NCI-H2107 (cell line): ENCODE results near the gene LRBA.

Experiments used
- DNase-seq: peaks from one replicate; lab custom pipeline; 2025; lab: John Stamatoyannopoulos, UW

LRBA gene

DNA sequence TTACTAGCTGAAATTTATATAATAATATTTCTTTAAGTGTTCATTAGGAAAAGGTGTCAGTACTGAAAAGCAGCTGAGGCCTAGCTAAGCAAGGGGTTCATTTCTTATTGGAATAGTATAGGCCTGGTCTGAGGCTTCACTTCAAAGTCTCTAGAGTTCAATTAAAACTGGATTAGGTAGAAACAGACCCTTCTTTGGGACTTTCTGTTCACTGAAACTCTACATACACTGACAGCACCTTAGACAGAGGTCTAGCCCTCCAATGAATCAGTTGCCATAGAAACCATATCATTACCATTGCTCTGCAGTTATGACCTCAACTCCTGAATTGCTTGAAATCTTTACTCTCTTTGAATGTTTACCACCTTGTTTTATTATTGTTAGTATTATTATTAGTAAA is 519.5 kb downstream of the LRBA start:
- DNase-seq, result no peak

DNA sequence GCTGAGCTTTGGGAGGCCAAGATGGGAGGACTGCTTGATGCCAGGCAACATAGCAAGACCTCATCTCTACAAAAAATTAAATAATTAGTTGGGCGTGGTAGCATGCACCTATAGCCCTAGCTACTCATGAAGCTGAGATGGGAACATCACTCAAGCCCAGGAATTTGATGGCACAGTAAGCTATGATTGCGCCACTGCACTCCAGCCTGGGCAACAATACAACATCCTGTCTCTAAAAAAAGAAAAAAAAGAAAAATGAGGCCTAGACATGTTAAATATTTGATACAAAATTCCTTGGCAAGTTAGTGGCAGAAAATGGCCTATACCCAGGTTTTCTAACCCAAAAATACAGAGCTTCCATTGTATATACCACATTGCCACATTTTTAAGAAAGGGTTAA is 521.2 kb downstream of the LRBA start:
- no peak for DNase-seq

DNA sequence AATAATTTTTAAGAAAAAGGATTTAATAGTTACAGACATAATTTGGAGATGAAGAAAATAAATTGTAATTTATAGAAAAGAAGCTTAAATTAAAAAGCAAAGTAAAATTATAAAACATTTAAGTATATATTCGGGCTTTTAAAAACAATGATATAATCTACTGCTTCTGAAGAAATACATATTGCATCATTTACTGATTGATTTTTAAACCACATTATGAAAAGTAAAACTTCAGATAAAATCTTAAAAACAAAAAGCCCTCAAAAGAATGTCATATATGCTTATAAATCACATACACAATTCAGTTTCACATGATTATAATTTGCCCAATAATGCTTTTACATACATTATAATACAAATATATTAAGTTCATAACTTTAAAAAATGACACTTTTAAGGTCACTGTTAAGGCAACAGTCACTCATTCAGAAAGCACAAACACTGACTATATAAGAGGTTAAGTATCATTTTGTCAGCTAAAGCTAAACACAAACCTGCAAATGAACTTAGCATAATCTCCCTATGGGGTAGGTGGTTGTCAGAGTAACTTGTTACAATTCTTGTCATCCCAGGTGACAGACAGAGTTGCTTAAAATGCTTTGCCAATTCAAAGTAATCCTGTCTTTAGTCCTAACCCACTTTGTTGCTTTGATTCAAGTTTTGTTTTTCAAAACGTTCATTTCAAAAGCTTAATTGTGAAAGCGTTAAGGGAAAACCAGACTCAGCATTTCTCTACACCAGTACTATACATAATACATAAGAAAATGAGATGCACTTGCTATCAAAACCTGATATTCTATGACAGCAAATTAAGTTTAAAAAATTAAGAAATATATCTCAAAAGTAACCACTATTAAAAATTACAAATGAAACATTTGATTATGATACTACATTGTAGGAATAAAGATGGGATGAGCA is 523.7 kb downstream of the LRBA start:
- no peak for DNase-seq

DNA sequence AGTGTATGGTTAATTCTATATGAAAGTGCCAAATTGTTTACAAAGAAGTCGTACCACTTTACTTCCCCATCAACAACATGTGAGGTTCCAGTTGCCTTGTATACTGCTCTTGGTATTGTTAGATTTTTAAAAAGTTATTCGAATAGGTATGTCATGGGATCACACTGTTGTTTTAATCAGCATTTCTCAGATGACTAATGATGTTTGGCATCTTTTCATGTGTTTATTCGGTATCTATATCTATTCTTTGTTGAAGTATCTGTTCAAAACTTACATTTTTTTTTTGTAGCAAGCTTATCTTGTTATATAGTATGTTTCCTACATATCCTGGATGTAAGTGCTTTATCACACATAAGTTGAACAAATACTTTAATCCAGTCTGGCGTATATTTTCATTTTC is 532.5 kb downstream of the LRBA start:
- DNase-seq, result no peak

DNA sequence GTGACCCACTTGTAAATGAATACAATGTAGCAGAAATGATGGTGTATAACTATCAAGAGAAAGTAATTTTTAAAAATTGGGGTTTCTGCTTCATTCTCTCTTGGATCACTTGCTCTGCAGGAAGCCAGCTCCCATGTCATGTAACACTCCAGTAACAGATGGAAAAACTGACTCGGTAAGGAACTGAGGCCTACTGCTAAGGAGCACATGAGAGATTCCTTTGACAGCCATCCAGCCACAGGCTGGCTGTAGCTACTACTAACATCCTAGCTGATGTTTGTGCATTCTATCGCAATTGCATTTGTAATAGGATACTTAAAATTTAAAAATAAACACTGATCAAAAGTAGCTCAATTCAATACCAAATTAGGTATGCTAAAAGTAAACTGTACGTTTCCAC is 535.4 kb downstream of the LRBA start:
- DNase-seq, result no peak

DNA sequence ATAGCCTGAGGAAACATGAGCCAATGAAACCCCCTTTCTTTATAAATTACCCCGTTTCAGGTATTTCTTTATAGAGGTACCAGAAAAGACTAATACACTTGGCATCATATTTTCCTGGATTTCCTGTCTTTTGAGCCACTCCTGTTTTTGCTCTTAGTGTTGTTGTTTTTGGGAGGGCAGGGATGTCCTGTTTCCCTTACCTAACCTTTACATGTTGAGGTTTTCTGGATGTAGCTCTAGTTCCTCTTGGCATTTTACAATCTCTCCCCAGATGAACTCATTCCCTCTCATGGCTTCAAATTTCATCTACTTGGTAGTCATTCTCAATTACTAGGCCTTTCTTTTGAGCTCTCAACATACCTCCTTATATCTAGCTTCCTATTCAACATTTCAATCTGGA is 537.2 kb downstream of the LRBA start:
- DNase-seq, result no peak

DNA sequence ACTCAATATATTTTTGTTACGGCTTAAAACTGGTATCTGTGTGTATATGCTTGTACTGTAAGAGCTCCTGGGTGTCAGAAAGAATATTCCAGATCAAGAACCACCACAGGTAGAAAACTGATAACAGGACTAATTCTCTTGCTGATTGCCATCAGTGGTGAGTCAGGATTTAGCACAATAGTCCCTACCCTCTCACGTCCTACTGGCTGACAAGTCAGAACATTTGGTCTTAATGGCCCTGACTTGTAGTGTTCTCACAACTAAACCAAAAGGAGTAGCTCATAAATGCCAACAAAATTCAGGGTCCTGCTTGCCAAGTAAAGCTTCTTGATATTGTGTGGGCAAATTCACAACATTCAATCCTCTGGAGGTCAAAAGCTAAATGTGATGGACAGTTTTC is 538.3 kb downstream of the LRBA start:
- DNase-seq, result no peak

DNA sequence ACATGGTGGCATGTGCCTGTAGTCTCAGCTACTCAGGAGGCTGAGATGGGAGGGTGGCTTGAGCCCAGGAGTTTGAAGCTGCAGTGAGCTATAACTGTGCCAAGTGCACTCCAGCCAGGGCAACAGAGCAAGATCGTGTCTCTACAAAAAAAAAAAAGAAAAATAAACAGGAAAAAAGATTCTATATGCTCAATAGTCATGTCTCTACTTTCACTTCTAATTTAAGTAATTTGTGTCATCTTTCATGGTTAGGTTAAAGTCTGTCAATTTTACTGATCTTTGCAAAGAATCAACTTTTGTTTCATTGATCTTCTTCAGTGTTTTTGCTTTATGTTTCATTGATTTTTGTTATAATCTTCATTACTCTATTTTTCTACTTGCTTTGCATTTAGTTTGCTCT is 539.3 kb downstream of the LRBA start:
- no peak for DNase-seq

DNA sequence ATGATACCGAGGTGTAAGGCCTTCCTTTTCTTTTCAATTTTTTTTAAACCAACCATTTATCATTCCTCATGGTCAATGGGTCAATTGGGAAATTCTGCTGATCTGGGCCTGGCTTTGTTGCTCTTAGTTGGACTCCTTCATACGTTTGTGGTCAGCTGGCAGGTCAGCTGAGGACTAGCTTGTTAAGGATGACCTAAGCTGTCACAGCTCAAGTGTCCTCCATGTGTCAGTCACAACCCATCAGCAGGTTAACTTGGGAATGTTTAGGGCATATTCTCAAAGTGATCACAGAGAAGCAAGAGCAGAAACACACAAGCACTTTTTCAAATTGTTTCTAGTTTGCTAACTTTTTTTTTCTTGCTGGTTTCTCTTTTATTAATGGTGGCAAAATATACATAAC is 550.6 kb downstream of the LRBA start:
- DNase-seq, result no peak

DNA sequence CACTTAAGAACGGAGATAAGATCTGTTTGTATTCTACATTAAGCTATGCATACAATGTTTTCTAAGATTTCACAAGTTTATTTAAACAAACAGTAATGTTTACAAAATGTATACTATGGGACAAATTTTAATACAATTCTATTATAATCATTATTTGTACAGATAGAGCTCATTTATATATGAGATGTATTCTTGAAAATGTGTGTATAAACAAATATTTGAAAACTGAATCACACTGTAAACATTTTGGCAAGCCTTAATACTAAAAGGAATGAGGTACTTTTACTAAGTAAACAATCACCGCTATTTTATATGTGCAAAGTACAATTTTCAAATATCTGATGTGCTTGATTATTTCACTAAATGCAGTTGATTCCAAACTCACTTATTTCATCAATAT is 552.3 kb downstream of the LRBA start:
- no peak for DNase-seq

DNA sequence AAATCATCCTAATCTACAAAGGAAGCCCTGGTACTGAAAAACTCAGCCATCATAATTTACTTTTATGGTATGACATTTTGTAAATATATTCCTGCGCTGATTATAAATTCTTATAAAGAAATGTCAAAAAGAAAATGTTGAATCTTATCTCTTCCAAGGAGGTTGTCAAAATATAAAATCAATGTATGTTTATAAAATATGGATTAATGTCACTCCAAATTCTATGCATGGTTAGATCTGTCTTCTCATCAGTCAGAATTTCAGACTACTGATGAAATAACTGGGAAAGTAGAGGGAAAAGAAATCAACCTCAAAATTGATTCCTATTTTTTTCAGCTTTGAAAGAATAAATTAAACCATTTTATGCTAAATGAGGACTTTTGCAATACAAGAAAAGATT is 553.1 kb downstream of the LRBA start:
- DNase-seq, result no peak

DNA sequence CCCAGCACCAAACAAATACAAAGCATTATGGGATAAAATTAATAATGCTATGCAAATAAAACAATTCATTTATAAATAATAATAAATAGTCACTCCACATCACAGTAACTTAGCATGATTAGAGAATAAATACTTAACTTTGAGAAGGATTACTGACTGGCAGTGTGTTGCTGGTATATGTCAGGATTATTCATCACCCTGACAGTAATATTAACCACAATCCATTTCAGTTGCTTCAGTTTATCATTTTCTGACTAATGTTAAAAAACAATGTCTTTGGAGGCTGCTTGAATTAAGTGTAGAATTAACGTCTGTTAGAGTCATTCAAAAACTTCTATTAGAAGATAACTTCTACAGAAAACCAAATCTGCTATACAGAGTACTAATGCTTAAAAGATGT is 557.3 kb downstream of the LRBA start:
- no peak for DNase-seq

DNA sequence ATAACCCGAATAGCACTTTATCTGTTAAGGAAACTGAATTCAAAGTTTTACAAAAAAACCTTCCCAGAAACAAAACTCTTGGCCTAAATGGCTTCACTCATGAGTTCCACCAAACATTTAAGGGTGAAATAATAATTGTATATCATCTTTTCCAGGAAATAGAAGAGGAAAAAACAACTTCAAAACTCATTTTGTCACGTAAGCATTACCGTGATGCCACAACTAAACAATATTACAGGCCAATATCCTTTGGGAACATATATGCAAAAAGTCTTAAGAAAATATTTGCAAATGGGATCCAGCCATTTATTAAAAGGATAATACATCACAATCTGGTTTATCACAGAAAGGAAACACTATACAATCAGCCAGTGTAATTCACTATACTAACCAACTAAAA is 563.2 kb downstream of the LRBA start:
- no peak for DNase-seq

DNA sequence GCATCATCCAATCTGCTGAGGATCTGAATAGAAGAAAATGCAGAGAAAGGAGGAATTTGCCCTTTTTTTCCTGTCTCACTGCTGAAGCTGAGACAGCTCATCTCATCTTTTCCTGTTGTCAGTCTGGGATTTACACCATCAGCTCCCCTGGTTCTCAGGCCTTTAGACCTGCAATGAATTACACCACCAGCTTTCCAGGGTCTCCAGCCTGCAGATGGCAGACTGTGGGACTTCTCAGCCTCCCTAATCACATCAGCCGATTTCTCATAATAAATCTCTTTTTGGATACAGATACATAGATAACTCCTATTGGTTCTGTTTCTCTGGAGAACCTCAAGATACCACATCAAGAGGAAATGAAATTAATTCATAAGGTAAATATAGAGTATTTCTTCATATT is 567.7 kb downstream of the LRBA start:
- DNase-seq, result no peak

DNA sequence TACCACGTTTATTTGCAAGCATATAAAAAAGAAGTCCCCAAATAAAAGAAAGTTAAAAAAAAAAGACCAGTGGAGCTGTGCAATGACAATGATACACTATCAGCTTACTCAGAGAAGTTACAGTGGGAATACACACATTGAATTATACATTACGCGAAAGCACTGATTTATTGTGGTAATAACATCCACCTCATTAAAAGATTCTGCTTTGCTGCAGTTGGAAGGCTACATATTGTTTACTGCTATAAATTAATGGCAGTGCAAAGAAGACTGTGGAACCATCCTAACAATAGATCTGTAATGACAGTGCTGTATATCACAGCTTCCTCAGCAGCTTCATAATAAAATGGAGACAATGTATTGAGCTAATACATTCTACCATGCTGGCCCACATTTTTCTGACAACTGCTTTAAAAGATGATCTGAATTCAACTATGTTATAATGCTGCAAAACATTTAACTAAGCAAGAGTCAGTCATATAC is 575.6 kb downstream of the LRBA start:
- no peak for DNase-seq

DNA sequence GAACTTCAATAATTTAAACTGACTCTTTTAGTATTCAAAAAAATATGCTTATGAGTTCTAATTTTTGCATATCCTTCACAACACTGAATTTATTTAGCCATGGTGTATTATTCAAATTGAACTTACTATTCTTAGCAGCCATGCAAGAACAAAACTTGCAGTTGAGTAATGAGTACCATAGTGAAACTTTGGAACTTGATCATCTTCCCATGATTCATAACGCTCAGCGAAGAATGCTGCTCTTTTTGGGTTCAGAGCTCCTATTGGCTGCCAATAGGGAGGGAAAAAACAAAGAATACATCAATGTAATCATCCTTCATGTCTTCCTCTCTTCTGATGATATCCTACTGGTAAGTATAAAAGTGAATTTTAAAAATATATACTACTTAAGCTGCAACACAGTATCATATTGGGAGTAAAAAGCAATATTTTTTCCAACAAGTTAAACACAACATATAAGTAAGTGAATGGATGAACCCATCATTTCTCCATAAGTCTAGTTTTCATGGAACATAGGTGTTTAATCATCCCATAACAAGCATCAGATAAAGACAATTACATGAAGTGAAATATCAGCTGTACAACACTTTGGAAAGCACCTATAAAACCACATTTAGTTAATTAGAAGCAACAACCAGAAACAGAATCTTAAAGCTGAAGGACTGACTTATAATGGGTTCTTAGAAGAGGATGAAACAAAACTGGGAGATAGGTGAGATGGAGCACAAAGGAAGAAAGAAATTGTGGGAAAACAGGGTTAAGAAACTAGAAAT is 578.3 kb downstream of the LRBA start:
- DNase-seq, result no peak

DNA sequence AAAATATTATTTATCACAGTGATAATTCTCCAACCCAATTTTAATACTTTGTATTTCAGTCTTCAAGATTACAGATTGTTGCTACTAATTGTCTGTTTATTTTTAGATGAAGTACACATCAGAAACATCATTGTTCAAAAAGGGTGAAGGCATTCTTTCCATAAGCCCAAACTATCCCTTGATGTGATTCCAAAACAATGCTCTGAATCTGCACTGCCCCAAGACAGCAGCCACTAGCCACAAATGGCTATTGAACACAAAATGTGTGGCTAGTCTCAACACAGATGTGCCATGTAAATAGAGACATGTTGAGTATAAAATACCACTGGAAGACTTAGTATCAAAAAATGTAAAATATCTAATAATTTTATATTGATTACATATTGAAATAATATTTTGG is 583.9 kb downstream of the LRBA start:
- no peak for DNase-seq

DNA sequence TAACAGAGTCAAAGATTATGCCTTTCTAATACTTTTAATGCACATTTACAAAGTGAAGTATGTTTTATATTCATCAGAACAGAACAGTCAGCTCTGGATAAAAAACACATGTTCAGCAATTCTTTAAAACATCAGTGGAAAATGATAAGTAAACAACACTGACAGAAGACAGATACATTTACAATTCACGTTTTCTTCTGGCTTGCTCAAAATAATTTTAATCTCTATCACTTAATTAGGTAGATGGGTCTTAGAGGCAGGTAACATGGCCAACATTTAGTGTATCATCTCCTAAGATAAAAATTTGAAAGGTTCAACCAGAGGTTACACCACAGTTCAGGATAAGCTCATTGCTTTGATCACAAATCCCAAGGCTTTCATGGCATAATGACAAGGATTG is 589.9 kb downstream of the LRBA start:
- DNase-seq, result no peak

DNA sequence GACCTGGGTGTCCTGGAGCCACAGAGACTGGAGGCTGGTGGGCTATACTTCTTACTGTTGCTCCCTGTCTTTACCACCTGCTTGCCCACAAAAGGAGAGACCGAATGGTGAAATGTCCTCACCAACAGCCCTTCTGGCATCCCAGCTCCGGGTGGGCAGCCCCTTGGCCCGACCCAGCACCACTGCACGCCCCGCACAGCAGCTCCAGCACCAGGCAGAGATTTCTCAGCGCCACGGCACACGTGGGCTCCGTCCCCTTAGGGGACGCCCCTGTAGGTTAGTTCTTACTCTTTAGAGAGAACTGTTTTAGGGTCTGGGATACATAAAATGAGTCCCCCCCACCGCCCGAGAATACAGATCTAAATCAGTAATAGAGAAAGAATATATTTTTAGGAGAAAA is 591.6 kb downstream of the LRBA start:
- no peak for DNase-seq

DNA sequence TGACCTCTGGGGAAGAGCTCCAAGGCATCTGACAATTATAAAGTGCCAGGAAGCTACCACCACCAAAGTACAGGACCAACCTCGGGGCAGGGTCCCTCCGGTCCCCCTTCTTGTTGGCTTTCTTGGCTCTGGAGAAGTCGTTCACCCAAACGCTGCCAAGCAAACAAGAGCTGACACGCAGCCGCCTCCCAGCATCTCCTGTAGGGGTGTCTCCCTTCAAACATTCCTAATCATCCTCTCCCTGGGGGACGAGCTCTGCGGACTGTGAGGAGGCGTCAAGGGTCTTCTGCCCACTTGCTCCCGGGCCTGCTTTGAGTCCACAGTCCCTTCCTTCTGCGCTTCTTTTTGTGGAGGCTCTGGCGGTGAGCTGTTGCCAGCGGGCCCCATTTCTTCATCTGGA is 592.0 kb downstream of the LRBA start:
- no peak for DNase-seq

DNA sequence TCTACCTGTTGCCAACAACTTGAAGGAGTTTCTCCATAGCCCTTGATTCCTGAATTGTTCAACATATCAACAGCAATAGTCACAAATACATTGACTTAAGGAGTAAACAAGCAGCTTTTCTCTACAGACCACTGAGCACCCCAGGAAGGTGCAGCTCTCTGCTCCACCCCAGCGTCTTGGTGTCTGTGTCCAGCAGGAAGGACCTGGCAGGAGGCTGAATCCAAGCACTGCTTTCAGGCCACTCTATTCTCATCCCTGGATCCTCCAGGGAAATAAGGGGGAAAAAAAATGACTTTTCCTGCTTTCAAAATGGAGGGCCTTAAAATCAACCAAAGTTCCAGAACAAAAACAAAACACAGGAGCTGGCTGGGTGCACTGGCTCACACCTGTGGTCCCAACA is 593.5 kb downstream of the LRBA start:
- DNase-seq, result no peak

DNA sequence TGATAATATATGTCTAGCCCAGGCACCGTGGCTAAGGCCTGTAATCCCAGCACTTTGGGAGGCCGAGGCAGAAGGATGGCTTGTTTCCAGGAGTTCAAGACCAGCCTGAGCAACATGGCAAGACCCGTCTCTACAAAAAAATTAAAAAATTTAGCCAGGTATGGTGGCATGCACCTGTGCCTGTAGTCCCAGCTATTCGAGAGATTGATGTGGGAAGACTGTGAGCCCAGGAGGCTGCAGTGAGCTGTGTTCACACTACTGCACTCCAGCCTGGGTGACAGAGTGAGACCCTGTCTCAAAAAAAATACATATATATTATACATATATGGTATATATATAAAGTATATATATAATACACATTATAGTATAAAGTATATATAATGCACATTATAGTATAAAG is 595.1 kb downstream of the LRBA start:
- no peak for DNase-seq

DNA sequence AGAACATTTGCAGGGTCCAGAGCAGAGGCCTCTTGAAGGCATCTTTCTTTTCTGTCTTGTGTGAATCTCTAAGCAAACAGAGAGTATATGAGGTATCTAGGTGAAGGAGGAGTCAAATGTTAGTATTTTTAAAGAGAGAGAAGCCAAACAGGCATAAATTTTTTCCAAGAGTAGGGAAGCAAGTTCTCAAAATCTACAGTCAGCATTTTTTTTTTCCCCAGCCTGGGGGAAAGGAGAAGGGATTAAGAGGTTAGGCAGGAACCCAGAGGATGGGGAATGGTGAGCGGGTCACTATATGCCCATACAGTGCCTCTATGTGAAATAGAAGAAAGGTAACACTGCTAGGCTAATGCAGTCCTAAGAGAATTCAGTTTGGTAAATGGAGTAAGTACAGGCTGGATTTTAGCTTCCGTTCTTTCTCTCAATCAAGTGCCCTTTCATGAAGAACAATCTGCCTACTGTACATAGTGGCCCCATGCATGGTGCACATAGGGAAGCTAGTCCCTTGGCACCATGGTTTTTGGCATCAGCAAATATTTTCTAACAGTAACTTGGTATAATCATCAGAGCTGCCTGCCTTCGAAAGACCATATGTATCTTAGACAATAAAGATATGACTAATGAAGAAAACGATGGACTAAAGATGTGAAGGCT is 596.2 kb downstream of the LRBA start:
- no peak for DNase-seq
